ENCODE results near the gene MCF2L.

Gene MCF2L

DNA sequence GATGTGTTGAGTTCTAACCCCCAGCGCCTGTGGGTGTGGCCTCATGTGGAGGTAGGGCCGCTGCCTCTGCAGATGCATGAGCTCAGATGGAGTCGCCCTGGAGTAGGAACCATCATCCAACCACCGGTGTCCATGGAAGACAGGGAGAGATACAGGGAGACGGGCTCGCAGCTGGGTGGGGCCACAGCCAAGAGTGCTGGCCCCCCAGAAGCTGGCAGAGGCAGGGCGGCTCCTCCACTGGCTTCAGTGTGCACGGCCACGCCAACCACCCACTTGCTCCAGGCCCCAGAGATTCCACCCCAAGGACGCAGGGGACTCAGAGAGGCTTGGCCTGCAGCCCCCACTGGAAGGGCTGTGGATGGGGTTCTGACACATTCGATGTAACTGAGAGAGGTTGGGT, 5.4 kb upstream of the MCF2L start:
- DNase-seq = no peak

DNA sequence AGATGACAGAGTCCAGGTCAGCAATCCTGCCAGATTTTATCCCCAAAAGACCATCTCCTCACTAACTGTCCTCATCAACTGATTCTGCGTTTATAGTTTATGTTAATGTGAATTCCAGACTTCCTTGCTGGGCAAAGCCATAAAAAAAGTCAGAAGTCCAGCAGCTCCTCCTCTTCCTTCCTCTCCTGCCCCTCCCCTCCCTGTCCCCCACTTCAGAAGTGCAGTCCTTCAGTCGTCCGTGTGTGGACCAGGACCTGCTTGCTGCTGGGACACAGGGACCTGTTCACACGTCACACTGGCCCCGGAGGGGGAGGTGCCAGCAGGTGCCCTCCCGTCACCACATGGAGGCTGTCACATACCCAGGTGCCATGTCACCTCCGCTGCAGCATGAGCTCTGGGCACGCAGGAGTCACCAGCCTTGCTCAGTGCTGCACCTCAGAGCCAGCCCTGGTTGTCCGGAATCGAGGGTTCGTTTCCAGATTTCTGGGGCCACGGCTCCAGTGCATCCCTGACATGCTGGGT, 4.0 kb upstream of the MCF2L start:
- no peak for DNase-seq

DNA sequence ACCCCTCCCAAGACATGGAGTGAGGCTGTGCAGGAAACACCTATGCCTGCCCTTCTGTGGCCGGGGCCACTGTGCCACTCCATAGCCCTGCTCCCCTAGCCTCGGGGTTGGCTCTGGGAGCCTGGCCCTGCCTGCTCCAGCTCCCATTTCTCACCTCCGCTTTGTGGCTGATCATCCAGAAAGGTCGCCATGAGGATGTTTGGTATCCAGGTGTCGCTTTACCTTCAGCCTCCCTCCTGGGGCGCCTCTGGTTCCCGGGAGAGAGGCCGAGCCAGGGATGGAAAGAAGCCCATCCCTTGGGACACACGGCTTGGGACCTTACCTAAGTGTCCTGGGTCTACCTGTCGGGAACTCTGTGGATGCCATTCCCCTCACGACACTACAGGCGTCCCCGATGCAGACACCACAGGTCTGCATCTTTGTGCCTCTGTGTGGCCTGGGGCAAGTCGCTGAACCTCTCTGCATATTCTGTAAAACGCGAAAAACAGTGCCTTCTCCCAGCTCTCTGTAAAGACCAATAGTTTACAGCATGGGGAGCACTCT, 3.4 kb upstream of the MCF2L start:
- DNase-seq = no peak

DNA sequence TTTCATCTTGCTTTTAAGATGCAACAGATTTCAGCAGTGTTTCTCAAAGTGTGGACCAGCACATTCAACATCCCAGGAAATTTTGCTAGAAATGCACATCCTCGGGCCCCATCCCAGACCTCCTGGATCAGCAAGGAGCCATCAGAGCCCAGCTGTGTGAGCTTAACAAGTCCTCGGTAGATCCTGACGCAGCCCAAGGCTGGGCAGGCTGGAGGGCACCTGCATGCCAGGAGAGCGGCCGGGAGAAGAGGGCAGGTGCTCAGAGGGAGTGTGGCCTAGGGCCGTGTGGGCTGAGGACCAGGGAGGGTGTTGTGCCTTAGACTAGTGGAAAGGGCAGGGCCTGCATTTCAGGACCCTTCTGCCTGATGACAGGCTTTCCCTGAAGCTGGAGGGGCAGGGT, 2.2 kb upstream of the MCF2L start:
- DNase-seq = no peak

DNA sequence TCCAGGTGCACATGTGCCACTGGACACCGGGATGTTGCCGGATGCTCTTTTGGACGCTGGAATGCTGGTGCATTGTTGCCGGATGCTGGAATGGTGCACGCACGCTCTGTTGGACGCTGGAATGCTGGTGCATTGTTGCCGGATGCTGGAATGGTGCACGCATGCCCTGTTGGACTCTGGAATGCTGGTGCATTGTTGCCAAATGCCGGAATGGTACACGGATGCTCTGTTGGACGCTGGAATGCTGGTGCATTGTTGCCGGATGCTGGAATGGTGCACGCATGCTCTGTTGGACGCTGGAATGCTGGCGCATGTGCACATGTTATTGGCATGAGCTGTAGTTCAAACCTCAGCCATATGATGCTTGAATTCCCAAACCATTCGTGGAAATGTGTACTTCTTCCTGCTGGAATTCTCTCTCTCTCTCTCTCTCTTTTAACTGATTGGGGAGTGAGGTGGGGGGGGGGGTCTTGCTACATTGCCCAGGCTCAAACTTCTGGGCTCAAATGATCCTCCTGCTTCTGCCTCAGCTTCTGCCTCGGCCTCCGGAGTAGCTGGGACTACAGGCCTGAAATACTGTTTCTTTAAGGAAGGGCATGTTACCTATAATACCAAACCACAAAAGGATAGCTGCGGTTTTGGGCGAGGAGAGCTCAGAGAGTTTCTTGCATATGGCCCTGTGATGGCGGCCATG, 1.2 kb upstream of the MCF2L start:
- DNase-seq = no peak

DNA sequence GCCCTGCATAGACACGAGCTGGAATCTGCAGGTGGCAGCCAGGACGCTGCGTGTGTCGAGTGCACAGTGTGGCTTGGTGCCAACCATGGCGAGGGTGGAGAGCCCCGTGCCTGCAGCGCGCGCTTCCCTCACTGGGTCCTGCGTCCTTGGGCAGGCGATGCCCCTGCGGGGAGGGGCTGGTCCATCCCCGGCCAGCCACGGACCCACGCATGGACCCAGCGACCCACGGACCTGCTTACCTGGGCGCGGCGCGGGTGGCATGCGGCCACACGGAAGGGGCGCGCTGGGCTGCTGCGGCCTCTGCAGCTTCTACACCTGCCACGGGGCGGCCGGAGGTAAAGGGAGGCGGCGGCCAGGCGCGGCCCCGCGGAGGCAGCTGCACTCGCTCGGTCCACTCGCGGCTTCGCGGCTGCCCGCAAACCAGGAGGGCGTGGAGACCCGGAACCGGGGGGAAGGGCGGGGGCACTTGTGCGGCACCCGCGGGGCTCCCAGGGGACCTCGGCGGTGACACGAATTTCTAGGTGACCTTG, 569 bp upstream of the MCF2L start:
- DNase-seq = no peak

DNA sequence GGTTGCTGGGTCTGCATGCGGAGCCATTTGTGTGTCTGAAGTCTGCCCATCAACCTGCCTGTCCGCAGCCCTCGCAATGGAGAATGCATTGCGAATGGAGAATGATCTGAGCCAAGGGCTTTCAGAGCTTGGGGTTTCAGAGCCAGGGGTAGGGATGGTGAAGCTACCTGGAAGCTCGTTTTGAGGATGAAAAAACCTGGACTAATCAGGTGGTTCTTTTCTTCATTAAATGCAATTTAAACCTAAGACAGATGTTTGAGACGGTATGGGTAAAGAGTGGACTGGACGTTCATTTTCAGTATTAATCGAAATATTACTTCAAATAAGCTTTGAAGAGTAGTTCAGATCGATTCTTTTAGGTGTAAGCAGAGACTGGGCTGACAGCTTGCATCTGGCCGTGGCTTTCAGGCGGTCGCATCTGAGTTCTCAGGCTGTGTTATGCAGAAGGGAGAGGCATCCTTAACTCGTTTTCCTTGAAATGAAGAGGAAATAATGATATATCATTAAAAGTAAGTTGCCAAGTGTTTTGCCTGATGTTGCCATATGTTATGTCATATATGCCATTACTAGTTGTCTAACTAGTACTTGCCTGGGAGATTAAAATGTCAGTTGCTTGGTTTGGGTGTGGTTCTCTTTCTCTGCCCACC, 801 bp downstream of the MCF2L start:
- DNase-seq = no peak

DNA sequence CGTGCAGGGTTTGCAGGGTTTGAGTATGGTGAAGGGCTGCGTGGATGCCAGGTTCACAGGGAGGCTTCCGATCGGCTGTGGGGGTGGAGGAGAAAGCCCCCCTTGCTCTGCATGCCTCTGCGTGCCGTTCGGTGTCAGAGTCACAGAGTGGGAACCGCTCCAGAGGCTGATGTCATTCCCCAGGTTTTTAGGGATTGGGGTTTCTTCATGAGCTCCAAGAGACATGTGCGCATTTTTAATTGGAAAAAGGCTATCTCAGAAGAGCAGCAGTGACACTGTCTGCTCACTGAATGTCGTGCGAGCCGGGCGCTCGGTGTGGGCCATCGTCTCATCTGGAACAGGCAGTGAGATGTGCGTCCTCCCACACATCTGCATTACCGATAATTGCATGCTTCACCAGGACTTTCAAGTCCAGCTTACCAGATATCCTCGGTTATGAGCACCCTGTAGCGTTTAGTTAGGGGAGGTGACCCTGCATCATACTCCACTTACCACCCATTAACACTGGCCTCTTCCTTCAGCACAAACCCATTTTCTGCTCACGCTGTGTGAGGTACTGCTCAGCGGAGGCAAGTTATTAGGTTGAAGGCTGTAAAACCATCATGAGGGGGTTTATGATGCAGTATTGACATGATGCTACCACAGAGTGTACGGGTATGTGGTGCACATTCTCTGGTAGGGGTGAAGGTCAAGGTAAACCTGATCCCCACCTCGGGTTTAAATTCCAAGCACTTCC, 1.7 kb downstream of the MCF2L start:
- DNase-seq = no peak

DNA sequence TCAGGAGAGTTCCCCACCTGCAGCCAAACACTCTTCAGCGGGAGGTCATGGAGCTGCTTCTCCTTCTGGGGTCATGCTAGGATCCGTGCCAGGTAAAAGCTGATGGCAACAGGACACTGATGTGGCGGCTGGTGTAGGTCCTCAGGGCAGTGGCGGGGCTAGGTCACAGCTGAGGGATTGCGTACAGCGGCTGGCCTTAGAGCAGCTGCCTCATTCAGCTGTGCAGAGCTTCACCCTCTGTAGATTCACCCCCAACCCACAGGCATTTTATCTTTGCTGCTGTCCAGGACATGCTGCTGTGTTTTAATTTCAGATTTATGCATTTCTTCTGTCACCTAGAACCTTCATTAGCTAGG, 2.3 kb downstream of the MCF2L start:
- no peak for DNase-seq

DNA sequence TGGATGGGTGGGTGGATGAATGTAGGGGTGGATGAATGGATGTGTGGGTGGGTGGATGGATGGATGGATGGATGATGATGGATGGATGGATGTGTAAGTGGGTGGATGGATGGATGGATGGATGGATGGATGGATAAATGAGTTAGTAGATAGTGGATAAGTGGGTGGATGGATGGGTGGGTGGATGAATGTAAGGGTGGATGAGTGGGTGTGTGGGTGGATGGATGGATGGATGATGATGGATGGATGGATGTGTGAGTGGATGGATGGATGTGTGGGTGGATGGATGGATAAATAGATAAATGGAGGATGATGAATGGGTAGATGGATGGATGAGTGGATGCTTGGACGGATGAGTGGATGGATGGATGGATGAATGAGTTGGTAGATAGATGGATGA, 3.2 kb downstream of the MCF2L start:
- no peak for DNase-seq

DNA sequence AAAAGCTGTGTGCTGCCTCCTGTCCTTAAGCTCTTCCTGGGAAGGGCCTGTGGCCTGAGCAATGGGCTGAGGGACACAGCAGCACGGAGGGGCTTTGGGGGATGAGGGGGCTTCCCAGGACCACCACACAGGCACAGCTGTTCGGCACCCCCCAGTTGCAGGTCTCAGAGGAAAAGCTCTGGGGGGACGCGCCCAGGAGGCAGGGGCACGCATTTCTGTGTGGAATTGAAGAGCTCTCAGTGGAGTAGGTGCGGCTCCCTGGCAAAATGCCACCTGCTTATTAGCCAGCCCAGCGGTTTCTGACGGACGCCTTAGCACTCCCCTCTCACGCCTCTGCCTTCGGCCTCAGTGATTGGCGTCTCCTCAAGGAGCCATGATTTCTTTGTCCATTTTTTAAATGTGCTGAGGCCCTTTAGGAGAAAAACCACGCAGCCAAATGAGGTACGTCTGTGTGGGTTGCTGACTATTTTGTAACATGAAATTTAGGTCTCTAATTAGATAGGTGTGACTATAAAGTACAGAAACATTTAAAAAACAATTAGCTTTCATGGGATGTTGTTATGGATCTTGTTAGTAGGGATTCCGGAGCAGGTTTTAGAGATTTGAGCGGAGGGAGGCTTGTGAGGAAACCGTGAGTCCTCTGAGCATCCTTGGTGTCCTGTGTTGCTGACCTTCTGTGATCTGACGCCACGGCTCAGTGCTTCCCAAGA, 4.0 kb downstream of the MCF2L start:
- no peak for DNase-seq

DNA sequence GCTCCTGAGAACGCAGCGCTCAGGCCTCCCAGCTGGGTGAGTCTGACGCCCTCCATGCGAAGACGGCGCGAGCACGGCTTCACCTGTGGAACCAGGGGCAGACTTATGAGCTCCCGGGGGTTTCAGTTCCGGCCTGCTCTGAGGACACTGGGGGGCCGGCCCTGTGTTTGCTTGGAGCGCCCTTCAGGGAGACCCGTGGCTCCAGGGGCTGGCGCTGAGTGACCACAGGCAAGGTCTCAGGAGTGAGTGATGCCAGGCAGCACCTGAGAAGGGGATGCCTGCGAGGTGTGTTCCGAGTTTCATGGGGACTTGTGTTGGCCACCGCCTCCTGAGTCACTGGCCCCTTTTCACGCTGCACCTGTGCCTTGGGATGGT, 4.5 kb downstream of the MCF2L start:
- DNase-seq = no peak

DNA sequence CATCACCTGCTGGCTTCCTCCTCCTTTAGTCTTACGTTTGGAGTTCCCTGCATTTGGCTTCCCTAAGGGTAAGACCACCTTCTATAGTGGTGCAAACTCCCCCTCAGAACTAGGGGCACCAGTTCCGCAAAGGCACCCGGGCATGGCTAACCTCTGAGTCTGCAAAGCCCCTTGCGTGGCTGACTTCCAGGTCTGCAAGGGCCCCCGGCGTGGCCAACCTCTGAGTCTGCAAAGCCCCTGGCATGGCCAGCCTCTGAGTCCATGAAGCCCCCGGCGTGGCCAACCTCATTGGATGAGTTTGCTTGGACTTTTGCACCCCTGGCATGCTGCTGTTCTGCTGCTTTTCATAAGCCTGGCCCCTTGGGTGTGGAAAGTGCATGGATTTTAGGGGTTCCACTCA, 5.1 kb downstream of the MCF2L start:
- DNase-seq = no peak

DNA sequence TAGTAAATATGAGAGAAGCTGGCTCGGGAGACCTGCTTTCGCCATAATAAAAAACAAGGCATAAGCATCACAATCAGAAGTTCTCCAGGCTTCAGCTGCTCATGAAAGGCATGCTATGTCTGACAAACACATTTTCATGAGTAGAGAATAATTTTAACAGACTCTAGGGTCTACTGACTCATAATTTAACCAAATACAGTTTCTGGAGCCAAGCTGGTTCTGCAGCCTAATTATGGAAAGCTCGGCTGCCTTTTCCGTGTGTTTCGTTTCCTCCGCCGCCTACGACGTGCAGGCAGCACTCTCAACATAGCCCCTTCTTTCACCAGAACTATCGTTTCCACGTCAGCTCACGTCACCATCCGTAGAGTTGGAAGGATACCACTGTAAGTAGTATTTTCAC, 5.7 kb downstream of the MCF2L start:
- DNase-seq = no peak

DNA sequence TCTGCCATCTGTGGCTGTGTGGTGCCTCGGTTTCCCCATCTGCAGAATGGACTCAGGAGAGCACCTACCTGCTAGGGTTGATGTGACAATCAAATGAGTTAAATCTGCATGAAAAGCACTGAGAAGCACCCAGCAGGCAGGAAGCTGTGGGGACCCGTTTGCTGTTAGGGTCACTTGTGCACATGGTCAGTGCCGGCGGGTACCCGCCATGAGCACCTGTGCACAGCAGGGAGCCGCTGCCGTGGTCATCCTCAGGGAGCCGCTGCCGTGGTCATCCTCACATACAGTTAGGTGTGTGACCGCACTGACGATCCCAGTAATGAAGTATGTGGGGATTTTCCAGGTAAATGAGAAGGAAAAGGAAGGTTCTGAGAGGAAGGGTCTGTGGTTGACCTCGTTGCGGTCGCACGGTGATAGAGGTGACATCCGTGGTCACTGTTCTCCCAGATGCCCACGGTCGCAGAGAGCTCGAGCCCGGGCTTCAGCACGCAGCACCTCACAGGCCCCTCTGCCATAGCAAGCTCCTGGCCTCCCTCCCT, 6.5 kb downstream of the MCF2L start:
- DNase-seq = no peak

DNA sequence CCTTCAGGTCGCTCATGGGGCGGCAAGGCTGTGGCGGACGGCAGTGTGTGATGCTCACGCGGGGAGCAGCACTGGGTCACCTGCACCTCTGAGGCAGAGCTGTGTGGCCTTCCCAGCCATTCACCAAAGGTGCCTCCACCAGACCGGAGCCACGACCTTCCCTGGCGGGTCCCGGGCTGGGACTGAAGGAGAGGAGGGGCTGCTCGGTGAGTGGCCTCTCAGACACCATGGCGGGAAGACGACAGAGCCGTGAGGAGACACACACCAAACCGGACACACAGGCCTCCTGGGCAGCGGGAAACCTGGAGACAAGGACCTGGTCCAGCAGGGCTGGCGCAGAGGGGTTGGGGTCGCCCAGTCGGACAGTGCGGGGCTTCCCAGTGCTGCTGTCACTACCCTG, 7.5 kb downstream of the MCF2L start:
- no peak for DNase-seq

DNA sequence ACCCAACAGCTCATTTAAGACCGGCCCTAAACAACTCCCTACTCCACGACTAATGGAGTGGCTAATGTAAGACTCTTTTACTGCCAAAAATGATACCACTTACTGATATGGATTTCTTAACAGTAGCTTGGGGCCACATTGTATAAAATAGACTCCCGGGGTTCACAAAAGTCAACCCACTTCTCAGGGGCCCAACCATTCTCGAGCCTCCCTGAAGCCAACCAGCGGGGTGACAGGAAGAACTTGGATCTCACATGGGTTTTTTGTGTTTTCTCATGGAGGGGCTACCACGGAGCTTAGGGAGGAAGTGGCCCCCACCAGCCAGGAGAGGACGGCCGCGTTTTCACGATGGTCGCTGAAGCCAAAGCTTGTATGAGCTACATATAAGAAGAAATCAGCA, 8.1 kb downstream of the MCF2L start:
- no peak for DNase-seq

DNA sequence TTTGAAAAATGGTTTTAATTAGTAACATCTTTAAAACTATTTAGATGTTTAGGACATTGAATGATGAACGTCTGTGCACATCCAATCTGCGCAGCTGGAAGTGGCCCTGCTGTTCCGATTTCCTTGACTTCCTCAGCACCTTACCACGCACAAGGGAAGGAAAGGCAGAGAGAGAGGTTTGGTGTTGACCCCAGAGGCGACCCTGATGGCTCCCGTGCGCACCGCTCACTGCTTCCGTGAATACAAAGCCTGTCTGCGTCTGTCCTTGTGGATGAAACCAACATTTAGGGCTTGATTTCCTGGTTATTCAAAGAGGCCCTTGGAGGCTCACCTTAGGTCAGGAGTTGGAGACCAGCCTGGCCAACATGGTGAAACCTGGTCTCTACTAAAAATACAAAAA, 8.5 kb downstream of the MCF2L start:
- no peak for DNase-seq

DNA sequence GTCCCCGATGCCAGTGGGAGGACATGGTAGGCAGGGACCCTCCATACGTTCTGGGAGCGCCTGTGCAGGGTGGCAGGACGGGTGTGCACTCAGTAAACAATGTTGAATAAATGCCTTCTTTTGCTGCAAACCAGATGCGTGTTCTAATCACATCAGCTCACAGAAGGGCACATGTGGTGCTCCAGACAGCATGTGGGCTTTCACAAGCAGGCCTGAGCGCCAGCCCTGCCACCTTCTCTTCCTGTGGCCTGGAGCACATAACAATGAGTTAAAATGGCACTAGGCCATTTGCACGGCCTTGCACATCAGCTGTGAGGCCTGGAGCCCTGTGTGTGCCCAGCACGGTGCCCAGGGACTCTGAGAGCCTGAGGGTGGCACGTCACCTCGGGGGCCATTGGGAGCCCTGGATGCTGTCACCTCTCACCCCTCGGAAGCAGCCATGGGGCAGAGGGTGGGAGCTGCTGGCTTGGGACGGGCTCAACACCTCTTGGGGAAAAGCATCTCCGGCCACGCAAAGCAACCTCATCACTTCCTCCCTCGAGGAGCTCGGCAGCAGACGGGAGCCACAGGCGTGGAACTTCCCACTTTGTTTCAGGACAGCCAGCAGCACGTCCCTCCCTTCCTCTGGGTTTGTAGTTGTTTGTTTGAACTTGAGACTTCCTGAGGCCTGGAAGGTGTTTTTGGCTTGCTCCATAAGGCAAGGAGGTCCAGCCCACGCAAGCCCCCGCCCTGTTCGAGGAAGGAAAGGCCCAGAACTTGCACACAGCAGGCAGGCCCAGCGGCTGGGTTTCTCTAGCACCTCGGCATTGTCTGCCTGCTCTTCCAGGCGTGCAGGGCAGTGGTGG, 9.8 kb downstream of the MCF2L start:
- peak; percentile 19 for DNase-seq

DNA sequence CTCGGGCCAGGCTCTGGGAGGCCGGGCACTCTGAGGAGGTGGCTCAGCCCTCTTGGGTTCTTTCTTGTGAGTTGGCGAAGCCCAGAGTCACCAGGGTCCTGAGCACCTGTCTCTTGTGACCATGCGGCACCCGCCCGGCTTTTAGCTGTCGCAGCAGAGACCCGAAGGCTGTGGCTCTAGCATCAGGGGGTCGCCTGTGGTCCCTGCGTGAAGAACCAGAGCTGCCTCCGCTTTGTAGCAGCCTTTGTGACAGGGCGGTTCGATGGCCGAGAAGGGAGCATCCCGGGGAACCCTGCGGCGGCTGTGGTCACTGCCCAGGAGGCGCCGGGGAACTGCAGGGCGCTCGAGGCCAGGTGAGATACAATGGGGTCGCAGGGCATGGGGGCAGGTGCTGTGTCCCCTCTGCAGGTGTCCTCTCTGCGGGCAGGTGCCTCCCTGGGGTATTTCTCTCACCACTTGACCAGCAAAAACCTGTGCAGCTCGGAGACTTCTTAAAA, 10.4 kb downstream of the MCF2L start:
- DNase-seq = no peak

DNA sequence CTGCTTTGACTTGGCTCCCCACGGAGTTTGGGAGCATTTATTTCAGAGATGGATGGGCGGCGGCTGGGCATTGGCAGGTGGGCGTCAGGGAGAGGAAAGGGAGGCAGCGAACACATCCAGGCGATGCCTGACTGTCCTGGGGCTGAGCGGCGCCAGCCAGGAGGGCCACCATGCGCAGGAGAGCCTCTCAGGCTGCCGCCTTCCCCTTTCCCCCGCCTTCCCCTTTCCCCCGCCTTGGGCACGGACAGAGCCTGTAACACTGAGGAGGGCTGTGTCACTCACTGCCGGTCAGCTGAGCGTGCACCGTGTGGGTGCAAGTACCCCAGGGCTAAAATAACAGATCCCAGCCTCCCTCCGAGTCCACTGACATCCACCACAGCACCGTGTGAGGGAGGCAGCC, 11.4 kb downstream of the MCF2L start:
- DNase-seq = peak; percentile 43

DNA sequence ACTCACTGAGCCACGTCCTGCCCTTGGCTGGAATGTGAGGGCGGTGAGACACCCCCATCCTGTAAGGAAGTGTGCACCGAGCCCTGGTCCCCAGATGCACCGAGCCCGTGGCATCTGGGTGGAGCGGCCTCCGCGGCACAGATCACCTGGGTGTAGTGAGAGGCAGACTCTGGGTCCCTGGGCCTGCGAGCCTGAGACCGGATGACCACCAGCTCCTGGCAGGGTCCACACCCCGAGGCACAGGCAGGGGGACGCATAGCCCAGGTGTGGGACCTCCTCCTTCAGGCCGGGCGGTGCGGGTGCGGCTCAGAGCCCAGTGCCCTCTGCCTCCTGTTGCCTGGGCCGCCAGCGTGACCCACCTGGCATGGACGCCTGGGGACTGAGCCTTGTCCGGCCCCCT, 12.4 kb downstream of the MCF2L start:
- no peak for DNase-seq
